ENCODE results near the gene SLC13A3. TPM values are rescaled to one million over a fixed set of nuclear protein-coding genes. Genes with fewer than 3 reads are reported as not detected.

SLC13A3 gene
- 1.5 and 1.6 TPM in 2 replicates for total RNA-seq

GRCh38 chr20:46651091-46651962 is at the start of gene SLC13A3:
SLC13A3 (minus strand) TSS chr20:46651459; CDS start chr20:46651421, 38 bp downstream.

GRCh38 chr20:46689082-46689753 is 38.0 kb upstream of the SLC13A3 start, which contains the start of gene TP53RK:
TP53RK (minus strand) TSS chr20:46689444; CDS start chr20:46689414, 30 bp downstream.

GRCh38 chr20:46550461-46550860 is 100.8 kb downstream of the SLC13A3 start, which contains the start of gene OCSTAMP:
OCSTAMP (minus strand) TSS chr20:46550654; CDS start chr20:46550560, 94 bp downstream.

GRCh38 chr20:46512943-46513844 is 138.1 kb downstream of the SLC13A3 start, which contains the start of gene ZNF334:
ZNF334 (minus strand) TSS chr20:46513559; CDS start chr20:46512102, 1,457 bp downstream.

Other genes with a start within 250 kb of the SLC13A3 start
- 43.0 and 50.6 TPM in 2 replicates for gene ELMO2, start 244.8 kb downstream of the SLC13A3 start, total RNA-seq
- 6.9 and 8.3 TPM in 2 replicates for gene ZNF334, start 137.9 kb downstream of the SLC13A3 start, total RNA-seq
- not detected in 2 replicates for gene OCSTAMP, start 100.8 kb downstream of the SLC13A3 start, total RNA-seq
- 14.7 and 14.8 TPM in 2 replicates for gene TP53RK, start 38.0 kb upstream of the SLC13A3 start, total RNA-seq
- gene SLC2A10, start 58.2 kb upstream of the SLC13A3 start, total RNA-seq: 37.6 and 38.8 TPM in 2 replicates
- 0.78 and 1.8 TPM in 2 replicates for gene EYA2, start 243.4 kb upstream of the SLC13A3 start, total RNA-seq